Endothelial cell of umbilical vein (primary cell): ENCODE results near the gene USP34. TPM values are rescaled to one million over a fixed set of nuclear protein-coding genes. Genes with fewer than 3 reads are reported as not detected.

Experiments
- BruUV-seq: library from RNA; stranded (reverse); fragments of 400-500 nt; replicated peaks from 2 replicates; lab custom pipeline; 2021; lab: Mats Ljungman, UMichigan
- CTCF ChIA-PET: fragments of 300-600, 350-600 bp; sonication (Branson Sonifier 250); formaldehyde crosslinking; loops from one replicate; lab custom pipeline; 2021; ENCODE audit warnings: antibody characterized with exemption, inconsistent platforms; lab: Charles Lee
- POLR2A ChIA-PET: fragments of 300-600, 350-600 bp; sonication (Branson Sonifier 250); formaldehyde crosslinking; loops from one replicate; lab custom pipeline; 2021; ENCODE audit warnings: antibody characterized with exemption, inconsistent platforms; lab: Charles Lee
- DNase-seq: peaks from one replicate; pipeline ENCODE4 v3.0.0-alpha.2; 2011; ENCODE audit warnings: low read depth, low spot score
- FAIRE-seq: peaks from 2 replicates; lab custom pipeline; 2011; peaks lifted over from hg19 to GRCh38; lab: Jason Lieb, UNC
- H2AFZ ChIP-seq: 2 replicates; pipeline ENCODE4 v1.6.0; 2012; ENCODE audit warnings: low read depth, low read length, control low read depth, inconsistent platforms
- H3K27ac ChIP-seq: 2 replicates; pipeline ENCODE4 v1.5.1; 2011; ENCODE audit warnings: low read depth, mild to moderate bottlenecking, control low read depth, low read length, moderate library complexity; ENCODE audit not compliant: insufficient read depth
- H3K27me3 ChIP-seq, 2 experiments: 2 replicates each; pipeline versions ENCODE4 v1.6.0 to v1.6.1; 2011; ENCODE audit warnings: low read length in 2 of 2, mixed read lengths in 1 of 2; ENCODE audit not compliant: control insufficient read depth in 2 of 2, insufficient read depth in 2 of 2
- H3K36me3 ChIP-seq, 2 experiments: 2 replicates in 1 of 2; 3 replicates in 1 of 2; pipeline ENCODE4 v1.5.1; 2011; ENCODE audit warnings: low read length in 2 of 2, mild to moderate bottlenecking in 1 of 2, moderate library complexity in 1 of 2; ENCODE audit not compliant: control insufficient read depth in 2 of 2, insufficient read depth in 2 of 2; ENCODE audit errors: extremely low read depth in 1 of 2
- H3K4me1 ChIP-seq: 3 replicates; pipeline ENCODE4 v1.5.1; 2011; ENCODE audit warnings: mild to moderate bottlenecking, low read length; ENCODE audit not compliant: control insufficient read depth, insufficient read depth; ENCODE audit errors: extremely low read depth
- H3K4me2 ChIP-seq: 2 replicates; pipeline ENCODE4 v1.6.1; 2011; ENCODE audit warnings: low read length, control low read depth, mixed read lengths; ENCODE audit not compliant: insufficient read depth
- H3K4me3 ChIP-seq, 3 experiments: fragments of 200-600 bp in 1 of 3; sonication (generic), shearing (Covaris generic) in 1 of 3; replicated peaks in 1 of 3; 2 replicates each; pipeline ENCODE4 v1.5.1; 2011 to 2016; ENCODE audit warnings: control low read depth in 3 of 3, low read length in 3 of 3, mild to moderate bottlenecking in 2 of 3, inconsistent platforms in 1 of 3, low read depth in 1 of 3, moderate library complexity in 1 of 3; ENCODE audit not compliant: insufficient read depth in 1 of 3
- H3K79me2 ChIP-seq: 2 replicates; pipeline ENCODE4 v1.6.0; 2012; ENCODE audit warnings: low read length, inconsistent platforms; ENCODE audit not compliant: control insufficient read depth, insufficient read depth
- H3K9ac ChIP-seq: replicated peaks from 2 replicates; pipeline ENCODE3; 2011; ENCODE audit warnings: low read length, control low read depth; ENCODE audit not compliant: insufficient read depth; ENCODE audit errors: extremely low read depth
- H3K9me1 ChIP-seq: replicated peaks from 3 replicates; pipeline ENCODE4 v1.6.0; 2011; ENCODE audit warnings: mild to moderate bottlenecking, low read length; ENCODE audit not compliant: control insufficient read depth, insufficient read depth; ENCODE audit errors: extremely low read depth
- H3K9me3 ChIP-seq: replicated peaks from 2 replicates; pipeline ENCODE4 v1.5.1; 2012; ENCODE audit warnings: low read length, inconsistent platforms; ENCODE audit not compliant: control insufficient read depth, insufficient read depth
- H4K20me1 ChIP-seq: replicated peaks from 2 replicates; pipeline ENCODE3; 2011; ENCODE audit warnings: mild to moderate bottlenecking, low read length; ENCODE audit not compliant: control insufficient read depth, insufficient read depth; ENCODE audit errors: extremely low read depth
- EZH2 ChIP-seq: IDR thresholded peaks from 2 replicates; pipeline ENCODE4 v1.6.1; 2012; ENCODE audit warnings: borderline replicate concordance, low read depth, mild to moderate bottlenecking, moderate library complexity, low read length, inconsistent platforms; ENCODE audit not compliant: severe bottlenecking
- FOS ChIP-seq: IDR thresholded peaks from 2 replicates; pipeline ENCODE4 v1.6.1; 2011; ENCODE audit warnings: mild to moderate bottlenecking, low read length, moderate library complexity, borderline replicate concordance; ENCODE audit not compliant: insufficient read depth
- GATA2 ChIP-seq: IDR thresholded peaks from 2 replicates; pipeline ENCODE4 v1.7.0; 2011; ENCODE audit warnings: low read depth, mild to moderate bottlenecking, moderate library complexity, mixed read lengths, low read length; ENCODE audit not compliant: insufficient read length, insufficient read depth
- JUN ChIP-seq: IDR thresholded peaks from 2 replicates; pipeline ENCODE4 v1.6.1; 2011; ENCODE audit warnings: borderline replicate concordance, low read depth; ENCODE audit not compliant: insufficient read length, insufficient read depth
- MYC ChIP-seq: IDR thresholded peaks from one replicate; pipeline ENCODE4 v1.6.1; 2011; ENCODE audit warnings: mild to moderate bottlenecking, low read depth, low read length
- POLR2A ChIP-seq: IDR thresholded peaks from 2 replicates; pipeline ENCODE4 v1.6.1; 2012; ENCODE audit warnings: low read depth, mild to moderate bottlenecking, control low read depth, low read length
- POLR2AphosphoS5 ChIP-seq: IDR thresholded peaks from 2 replicates; pipeline ENCODE4 v1.6.1; 2012; ENCODE audit warnings: low read depth, mild to moderate bottlenecking, control low read depth, low read length, moderate library complexity; ENCODE audit not compliant: insufficient read depth
- dilution Hi-C: fragments of 300-500 bp; cut with MboI; formaldehyde crosslinking; loops from one replicate; pipeline ENCODE4 v1.15.0; 2019; ENCODE audit warnings: low sequenced_read_pairs; ENCODE audit not compliant: extremely low pct_ligation_motif_present
- intact Hi-C: fragments of 100-400 bp; cut with micrococcal nuclease; formaldehyde crosslinking; loops from one replicate; pipeline ENCODE4 v1.10.0; 2022
- polyA plus RNA-seq, 4 experiments: library from polyadenylated mRNA; depleted of rRNA in 3 of 4; stranded (reverse) in 3 of 4; unstranded in 1 of 4; fragments of >200 nt; gene quantifications; 2 replicates each; pipeline versions ENCODE4 v1.2.1 to v1.2.3, GENCODE V29; 2011 to 2012; ENCODE audit warnings: missing spikeins in 1 of 4
- total RNA-seq: library from RNA; stranded (reverse); gene quantifications from 2 replicates; pipeline ENCODE4 v1.2.3, GENCODE V29; 2021
- TF ChIP-seq, protein P1 (sequence below), 2 donors: IDR thresholded peaks; 1 replicate in 1 of 2; 2 replicates in 1 of 2; pipeline ENCODE4 v1.5.1; 2011; ENCODE audit warnings: low read length in 2 of 2, mild to moderate bottlenecking in 2 of 2, moderate library complexity in 2 of 2, control low read depth in 1 of 2, inconsistent platforms in 1 of 2, low read depth in 1 of 2; ENCODE audit not compliant: insufficient read depth in 1 of 2; ENCODE audit errors: extremely low read depth in 1 of 2

The USP34 gene
- total and polyA plus RNA-seq, 2 donors (not counting 3 experiments of a cell fraction or from before 2014, with no cell fraction given), result 46.3 to 96.9 TPM

- no peak for FAIRE-seq
- POLR2A ChIA-PET, result no interaction called here
- dilution Hi-C loops, result no loop called here
Observed at GRCh38 chr2:61233581-61233980, 237.3 kb downstream of the USP34 start.

More at GRCh38 chr2:61233581-61233980, 237.3 kb downstream of the USP34 start:
- no peak for DNase-seq
- Histone ChIP-seq H3K4me1 (peaks cover 17% of the 10 kb centered on the region), H3K27me3 (no peaks in the 10 kb centered on the region), H3K79me2 (no peaks in the 10 kb centered on the region), H3K36me3 (peaks cover 2 to 7% of the 10 kb centered on the region in 2 experiments), H2AFZ (no peak overlapping the region), H3K9me3 (no peaks in the 10 kb centered on the region), H3K9me1 (no peaks in the 10 kb centered on the region), H3K9ac (no peak overlapping the region), H4K20me1 (no peaks in the 10 kb centered on the region), H3K4me3 (no peak overlapping the region), H3K4me2 (no peak overlapping the region), H3K27ac (no peak overlapping the region)
- CTCF ChIA-PET, result interaction anchor here (0.9 kb wide), 1 partner anchor 11 kb away, joined by 3 read pairs; no protein-coding TSS in a partner anchor
- TF ChIP-seq POLR2AphosphoS5 (no peak), JUN (no peak), POLR2A (no peak), MYC (no peak), EZH2 (no peak), GATA2 (no peak), FOS (no peak)
- TF ChIP-seq, protein P1, sequence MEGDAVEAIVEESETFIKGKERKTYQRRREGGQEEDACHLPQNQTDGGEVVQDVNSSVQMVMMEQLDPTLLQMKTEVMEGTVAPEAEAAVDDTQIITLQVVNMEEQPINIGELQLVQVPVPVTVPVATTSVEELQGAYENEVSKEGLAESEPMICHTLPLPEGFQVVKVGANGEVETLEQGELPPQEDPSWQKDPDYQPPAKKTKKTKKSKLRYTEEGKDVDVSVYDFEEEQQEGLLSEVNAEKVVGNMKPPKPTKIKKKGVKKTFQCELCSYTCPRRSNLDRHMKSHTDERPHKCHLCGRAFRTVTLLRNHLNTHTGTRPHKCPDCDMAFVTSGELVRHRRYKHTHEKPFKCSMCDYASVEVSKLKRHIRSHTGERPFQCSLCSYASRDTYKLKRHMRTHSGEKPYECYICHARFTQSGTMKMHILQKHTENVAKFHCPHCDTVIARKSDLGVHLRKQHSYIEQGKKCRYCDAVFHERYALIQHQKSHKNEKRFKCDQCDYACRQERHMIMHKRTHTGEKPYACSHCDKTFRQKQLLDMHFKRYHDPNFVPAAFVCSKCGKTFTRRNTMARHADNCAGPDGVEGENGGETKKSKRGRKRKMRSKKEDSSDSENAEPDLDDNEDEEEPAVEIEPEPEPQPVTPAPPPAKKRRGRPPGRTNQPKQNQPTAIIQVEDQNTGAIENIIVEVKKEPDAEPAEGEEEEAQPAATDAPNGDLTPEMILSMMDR (IDR thresholded peaks at IDR 0.05; ENCODE audit: extremely low read depth in 1 of 2, insufficient read depth in 1 of 2, low read depth in 1 of 2, low read length in 2 of 2), result no peak
- BruUV-seq, result no TSS peak
- intact Hi-C loops, result no loop called here
